Measurements from ENCODE around the gene LSM6. TPM values are rescaled to one million over a fixed set of nuclear protein-coding genes. Genes with fewer than 3 reads are reported as not detected.

The LSM6 gene
- total RNA-seq, 1 donor from 2014 or later, result 56.2 TPM

DNA sequence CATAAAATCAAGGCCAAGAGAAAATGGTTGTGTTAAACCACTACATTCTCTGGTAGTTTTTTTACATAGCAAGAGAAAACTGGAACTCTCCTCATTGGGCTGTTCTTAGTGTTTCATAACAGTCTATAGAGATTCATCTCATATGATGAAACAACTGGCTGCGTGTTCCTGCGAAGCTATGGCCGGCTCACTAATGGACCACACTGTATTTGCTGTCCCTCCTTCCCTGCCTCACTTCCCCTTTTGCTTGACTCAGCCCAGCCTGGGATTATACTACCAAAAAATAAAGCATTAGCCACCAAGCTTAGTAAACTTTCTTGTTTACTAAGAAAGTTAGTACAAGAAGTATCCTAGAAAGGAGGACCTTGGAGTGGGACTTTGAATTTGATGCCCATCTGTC lies 31.6 kb upstream of the LSM6 start:
- Mint-ChIP-seq H3K4me1 (no peaks in the 10 kb centered on the region), H3K27me3 (ENCODE audit: low read depth) (peaks cover 2% of the 10 kb centered on the region), H3K36me3 (ENCODE audit: low read depth) (no peaks in the 10 kb centered on the region), H3K4me3 (no peak overlapping the region), H3K27ac (ENCODE audit: unreplicated experiment) (no peak overlapping the region), H3K9me3 (no peaks in the 10 kb centered on the region)
- DNase-seq (ENCODE audit: low read depth, low spot score), result no peak
- TF ChIP-seq, protein P1, sequence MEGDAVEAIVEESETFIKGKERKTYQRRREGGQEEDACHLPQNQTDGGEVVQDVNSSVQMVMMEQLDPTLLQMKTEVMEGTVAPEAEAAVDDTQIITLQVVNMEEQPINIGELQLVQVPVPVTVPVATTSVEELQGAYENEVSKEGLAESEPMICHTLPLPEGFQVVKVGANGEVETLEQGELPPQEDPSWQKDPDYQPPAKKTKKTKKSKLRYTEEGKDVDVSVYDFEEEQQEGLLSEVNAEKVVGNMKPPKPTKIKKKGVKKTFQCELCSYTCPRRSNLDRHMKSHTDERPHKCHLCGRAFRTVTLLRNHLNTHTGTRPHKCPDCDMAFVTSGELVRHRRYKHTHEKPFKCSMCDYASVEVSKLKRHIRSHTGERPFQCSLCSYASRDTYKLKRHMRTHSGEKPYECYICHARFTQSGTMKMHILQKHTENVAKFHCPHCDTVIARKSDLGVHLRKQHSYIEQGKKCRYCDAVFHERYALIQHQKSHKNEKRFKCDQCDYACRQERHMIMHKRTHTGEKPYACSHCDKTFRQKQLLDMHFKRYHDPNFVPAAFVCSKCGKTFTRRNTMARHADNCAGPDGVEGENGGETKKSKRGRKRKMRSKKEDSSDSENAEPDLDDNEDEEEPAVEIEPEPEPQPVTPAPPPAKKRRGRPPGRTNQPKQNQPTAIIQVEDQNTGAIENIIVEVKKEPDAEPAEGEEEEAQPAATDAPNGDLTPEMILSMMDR (conservative IDR thresholded peaks at IDR 0.05), result no peak

DNA sequence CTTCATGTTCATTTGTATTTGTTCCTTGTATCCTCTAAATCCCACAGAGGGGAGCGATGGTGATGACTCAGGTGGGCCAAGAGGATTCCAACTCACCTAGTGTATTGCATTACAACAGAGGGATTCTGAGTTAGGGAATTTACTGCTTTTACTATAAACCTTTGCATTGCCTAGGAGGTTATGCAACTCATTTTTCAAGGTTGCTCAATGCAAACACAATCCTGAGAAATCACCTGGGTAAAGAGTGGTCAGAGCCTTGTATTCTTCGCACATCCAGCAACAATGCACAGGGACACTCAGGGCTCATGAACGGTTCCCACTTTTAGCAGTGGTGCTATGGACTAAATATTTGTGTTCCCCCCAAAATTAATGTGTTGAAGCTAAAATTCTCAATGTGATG lies 28.6 kb upstream of the LSM6 start:
- H3K36me3 Mint-ChIP-seq (ENCODE audit: low read depth), result no peaks in the 10 kb centered on the region
- H3K4me1 Mint-ChIP-seq, result no peaks in the 10 kb centered on the region
- peak overlapping the region; percentile 19 for H3K27ac Mint-ChIP-seq (ENCODE audit: unreplicated experiment)
- no peak for DNase-seq (ENCODE audit: low read depth, low spot score)
- H3K9me3 Mint-ChIP-seq, result no peaks in the 10 kb centered on the region
- H3K27me3 Mint-ChIP-seq (ENCODE audit: low read depth), result peaks cover 2% of the 10 kb centered on the region
- H3K4me3 Mint-ChIP-seq, result no peak overlapping the region
- TF ChIP-seq, protein P1 (conservative IDR thresholded peaks at IDR 0.05), result no peak

DNA sequence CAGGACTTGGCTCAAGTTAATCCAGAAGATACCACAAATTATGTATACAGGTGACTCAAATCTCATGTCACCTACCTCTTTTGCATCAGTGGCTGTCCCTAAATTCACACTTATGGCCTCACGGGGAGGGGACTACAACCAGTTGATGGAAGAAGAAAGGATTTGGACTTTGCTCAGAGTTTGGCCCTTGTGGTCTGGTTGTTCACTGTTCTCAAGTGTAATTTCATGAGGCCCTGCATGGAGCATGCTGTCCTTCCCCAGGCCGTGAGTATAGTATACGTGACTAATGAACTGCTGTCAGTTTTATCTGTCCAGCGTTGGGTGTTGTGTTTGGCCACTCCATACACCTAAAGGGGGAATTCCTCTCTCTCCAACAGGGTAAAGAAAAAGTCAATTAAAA lies 27.5 kb upstream of the LSM6 start:
- no peak overlapping the region for H3K27ac Mint-ChIP-seq (ENCODE audit: unreplicated experiment)
- no peaks in the 10 kb centered on the region for H3K9me3 Mint-ChIP-seq
- no peaks in the 10 kb centered on the region for H3K36me3 Mint-ChIP-seq (ENCODE audit: low read depth)
- peaks cover 2% of the 10 kb centered on the region for H3K27me3 Mint-ChIP-seq (ENCODE audit: low read depth)
- no peak for DNase-seq (ENCODE audit: low read depth, low spot score)
- no peak overlapping the region for H3K4me3 Mint-ChIP-seq
- TF ChIP-seq, protein P1 (conservative IDR thresholded peaks at IDR 0.05), result no peak
- H3K4me1 Mint-ChIP-seq, result no peaks in the 10 kb centered on the region

DNA sequence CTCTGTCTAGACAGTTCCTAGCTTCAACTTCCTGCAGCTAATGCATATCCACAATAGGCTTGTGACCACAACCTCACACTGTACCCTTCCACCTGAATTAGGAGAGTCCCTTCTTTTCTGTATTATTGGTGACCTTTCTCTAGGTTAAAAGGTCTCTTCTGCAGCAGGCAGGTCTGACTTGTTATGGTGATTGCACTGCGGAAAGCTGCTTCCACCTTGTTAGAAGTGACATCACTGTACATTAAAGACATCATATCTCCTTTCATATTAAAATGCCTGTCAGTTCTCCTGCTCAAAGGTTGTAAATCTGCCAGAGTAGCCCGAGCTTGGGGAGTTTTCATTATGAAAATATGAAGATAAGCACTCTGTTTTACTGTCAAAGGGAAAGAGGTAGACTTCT lies 21.5 kb upstream of the LSM6 start:
- H3K4me3 Mint-ChIP-seq, result no peak overlapping the region
- H3K4me1 Mint-ChIP-seq, result no peaks in the 10 kb centered on the region
- no peaks in the 10 kb centered on the region for H3K9me3 Mint-ChIP-seq
- no peak overlapping the region for H3K27ac Mint-ChIP-seq (ENCODE audit: unreplicated experiment)
- TF ChIP-seq, protein P1 (conservative IDR thresholded peaks at IDR 0.05), result no peak
- H3K27me3 Mint-ChIP-seq (ENCODE audit: low read depth), result peaks cover 11% of the 10 kb centered on the region
- no peaks in the 10 kb centered on the region for H3K36me3 Mint-ChIP-seq (ENCODE audit: low read depth)
- DNase-seq (ENCODE audit: low read depth, low spot score), result no peak

DNA sequence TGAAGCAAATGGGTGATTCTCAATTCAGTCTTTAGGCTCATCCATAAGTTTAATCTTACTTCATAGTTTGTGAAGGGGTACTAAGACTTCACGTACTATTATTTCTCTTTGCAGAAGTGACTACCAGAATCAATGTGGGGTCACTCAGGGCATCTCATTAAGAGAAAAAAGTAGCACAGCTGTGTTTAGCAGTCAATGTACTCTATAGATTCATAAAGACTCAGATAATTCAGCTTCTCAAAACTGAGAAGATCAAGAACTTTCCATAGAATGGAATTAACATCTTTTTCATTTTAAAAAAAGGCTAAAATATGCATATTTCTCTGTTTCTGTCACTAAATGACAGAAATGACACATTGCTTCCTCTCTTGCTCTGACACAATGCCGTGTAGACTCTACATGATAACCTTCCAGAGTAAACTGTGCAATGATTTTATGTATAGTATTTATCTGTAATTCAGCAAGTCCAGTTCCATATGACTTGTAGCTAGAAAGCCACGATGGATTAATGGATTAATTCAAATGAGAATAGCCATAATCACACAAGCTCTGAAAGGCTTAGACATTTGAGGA lies 20.3 kb upstream of the LSM6 start:
- Mint-ChIP-seq H3K4me1 (no peaks in the 10 kb centered on the region), H3K27ac (ENCODE audit: unreplicated experiment) (no peak overlapping the region), H3K4me3 (no peak overlapping the region), H3K27me3 (ENCODE audit: low read depth) (peaks cover 11% of the 10 kb centered on the region), H3K36me3 (ENCODE audit: low read depth) (no peaks in the 10 kb centered on the region), H3K9me3 (no peaks in the 10 kb centered on the region)
- TF ChIP-seq, protein P1 (conservative IDR thresholded peaks at IDR 0.05), result no peak
- DNase-seq (ENCODE audit: low read depth, low spot score), result no peak
